HG03342 (cell line): ENCODE data around the gene CTDSPL.

Experiments used
- ATAC-seq: cut with Tn5 transposase; IDR thresholded peaks from one replicate; pipeline ENCODE4 v1.9.1; 2021; ENCODE audit warnings: mild to moderate bottlenecking, moderate library complexity; ENCODE audit not compliant: unreplicated experiment

The CTDSPL gene

DNA sequence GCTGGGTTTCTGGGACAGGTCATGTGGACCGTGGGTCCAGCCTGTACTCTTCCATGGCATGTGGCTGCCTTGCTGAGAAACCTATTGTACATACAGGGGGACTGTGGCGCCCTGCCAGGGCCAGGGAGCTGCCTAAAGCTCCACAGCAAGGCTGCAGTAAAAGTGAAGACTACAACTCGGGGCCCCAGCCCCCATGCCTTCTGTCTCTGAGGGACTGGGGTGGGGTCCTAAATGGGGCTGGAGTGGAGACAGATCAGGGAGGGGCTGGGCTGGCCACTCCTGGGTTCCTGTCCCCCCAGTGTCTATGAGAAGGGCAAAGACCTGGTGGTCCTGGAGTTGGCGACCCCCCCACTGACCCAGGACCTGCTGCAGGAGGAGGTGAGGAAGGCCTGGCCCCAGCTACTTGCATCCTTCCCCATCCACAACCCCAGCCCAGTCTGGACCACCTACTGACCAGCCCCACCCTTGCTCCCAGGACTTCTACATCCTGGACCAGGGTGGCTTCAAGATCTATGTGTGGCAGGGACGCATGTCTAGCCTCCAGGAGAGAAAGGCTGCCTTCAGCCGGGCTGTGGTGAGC is 136.2 kb downstream of the CTDSPL start:
- no peak for ATAC-seq

DNA sequence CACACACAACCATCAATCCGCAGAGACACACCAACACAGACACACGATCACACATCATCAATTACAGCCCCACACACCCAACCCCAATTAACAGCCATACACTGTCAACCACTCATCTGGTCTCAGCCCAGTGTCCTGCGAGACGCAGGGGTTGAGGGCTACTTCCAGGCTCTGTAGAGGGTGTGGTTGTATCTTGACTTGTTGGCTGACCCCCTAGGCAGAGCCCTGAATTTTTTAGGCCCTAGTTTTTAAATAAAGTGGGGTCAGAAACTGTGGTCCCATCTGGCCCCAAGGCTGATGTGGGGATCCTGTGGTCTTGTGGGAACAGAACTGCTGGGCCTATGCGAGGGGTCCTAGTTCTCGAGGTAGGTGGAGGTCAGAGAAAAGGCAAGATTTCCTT is 138.2 kb downstream of the CTDSPL start:
- no peak for ATAC-seq

DNA sequence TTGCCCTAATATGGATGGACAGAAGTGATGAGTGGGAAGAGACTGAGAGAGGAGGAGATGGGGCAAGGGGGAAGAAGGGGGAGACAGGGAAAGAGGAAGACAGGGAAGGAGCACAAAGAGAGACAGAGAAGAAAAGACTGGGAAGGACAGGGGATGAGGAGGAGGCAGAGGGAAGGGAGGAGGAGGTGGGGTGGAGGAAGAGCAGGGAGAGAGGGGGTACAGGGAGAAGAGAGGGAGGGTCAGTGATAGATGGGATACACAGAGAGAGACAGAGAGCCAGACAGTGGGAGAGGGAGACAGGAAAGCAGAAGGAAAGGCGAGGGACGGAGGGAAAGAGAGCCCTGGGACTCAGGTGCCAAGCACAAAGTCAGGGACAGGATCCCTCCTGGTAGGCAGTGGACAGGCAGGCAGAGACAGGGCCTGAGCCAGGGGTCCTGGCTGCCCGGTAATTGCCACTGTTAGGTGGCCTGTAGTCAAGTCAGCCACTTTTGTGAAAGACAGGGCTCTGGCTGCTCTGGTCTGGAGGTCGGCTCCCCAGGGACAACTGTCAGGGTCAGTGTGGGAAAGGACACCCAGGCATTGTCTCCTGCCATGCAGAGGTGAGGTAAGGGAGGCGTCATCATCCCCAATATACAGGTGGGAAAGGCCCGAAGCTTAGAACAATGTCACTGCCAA is 138.7 kb downstream of the CTDSPL start:
- ATAC-seq: no peak

DNA sequence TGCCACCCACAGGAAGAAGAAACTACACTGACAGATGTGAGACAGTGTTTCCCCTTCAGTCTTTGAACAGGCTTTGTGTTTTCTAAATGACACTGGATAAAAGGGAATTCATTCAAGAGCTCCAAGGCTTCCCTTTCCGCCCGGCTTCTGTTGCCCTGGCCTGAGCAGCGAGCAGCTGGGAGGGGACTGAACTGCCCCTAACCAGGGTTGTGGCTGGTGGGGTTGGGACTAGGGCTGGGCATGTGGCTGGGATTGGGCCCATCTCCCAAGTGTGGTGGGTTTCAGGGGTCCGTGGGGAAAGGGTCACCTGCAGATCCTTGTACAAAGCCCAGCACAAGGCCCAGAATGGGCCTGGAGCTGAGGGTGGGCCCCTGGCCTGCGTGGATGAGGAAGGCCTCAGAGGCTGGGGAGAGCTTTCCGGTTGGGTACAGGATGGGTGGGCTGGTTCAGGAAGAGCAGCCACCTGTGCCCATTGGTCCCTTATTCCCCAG is 139.3 kb downstream of the CTDSPL start:
- no peak for ATAC-seq

DNA sequence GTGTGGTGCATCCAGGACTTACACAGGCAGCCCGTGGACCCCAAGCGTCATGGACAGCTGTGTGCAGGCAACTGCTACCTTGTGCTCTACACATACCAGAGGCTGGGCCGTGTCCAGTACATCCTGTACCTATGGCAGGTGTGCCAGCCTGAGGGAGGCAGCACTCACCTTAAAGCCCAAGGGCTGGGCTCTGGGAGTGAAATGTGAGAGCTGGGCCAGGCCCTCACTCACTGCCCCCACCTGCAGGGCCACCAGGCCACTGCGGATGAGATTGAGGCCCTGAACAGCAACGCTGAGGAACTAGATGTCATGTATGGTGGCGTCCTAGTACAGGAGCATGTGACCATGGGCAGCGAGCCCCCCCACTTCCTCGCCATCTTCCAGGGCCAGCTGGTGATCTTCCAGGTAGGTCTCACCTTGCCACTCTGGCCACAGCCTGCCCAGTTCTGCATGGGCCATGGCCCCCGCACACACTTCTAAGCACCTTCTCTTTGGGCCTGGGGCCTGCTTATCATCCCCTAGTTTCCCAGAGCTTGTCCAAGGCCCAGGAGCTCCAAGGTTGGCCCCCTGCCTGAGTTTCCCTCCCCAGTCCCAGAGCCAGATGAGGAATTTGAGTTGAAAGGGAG is 139.9 kb downstream of the CTDSPL start:
- no peak for ATAC-seq

DNA sequence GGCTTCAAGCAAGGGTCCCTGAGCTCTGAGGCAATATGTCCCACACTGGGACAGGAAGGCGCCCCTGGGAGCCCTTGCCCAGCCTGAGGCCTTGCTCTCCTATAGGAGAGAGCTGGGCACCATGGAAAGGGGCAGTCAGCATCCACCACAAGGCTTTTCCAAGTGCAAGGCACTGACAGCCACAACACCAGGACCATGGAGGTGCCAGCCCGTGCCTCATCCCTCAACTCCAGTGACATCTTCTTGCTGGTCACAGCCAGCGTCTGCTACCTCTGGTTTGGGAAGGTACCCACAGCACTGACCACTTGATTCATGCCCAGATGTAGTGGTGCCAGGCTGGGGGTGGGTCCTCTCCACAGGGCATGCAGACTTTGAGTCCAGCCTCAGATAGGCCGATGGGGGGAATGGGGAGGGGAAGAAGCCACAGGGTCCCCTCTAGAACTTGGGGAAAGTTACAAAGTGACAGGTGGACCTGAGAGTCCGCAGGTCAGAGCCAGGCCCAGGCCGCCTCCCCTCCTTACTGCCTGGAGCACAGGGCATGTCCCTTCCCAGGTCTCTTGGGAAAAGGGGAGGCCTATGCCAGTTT is 140.7 kb downstream of the CTDSPL start:
- ATAC-seq: no peak

DNA sequence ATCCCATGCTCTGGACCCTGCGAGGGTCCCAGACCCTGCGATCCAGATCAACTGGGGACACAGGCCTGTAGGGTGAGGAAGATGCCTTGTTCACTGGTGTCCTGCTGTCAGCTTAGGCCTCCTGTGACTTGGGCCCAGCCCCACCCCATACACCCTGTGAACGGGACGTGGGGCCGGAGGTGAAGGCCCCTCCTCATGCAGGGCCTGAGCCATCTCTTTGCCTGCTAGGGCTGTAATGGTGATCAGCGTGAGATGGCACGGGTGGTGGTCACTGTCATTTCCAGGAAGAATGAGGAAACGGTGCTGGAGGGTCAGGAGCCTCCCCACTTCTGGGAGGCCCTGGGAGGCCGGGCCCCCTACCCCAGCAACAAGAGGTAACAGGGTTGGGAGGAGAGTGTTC is 141.3 kb downstream of the CTDSPL start:
- ATAC-seq: no peak

DNA sequence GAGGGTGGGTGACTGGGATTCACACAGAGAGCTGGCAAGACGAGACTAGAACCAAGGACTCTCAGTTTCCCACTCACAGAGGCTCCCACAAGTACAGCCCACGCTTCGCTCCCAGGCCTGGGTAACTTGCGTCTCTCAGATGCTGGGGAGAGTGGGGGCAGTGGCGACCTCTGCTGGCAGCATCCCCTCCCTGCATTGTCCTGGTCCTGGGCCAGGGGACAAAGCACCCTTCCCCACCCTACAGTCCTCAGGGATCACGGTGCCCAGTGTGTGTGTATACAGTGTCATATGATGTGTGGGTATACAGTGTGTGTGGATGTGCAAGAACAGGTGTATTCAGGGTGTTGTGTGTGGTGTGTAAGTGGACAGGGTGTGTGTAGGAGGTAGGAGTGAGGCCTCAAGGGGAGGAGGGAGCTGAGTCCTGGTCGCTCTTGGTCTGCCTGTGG is 141.7 kb downstream of the CTDSPL start:
- ATAC-seq: no peak

DNA sequence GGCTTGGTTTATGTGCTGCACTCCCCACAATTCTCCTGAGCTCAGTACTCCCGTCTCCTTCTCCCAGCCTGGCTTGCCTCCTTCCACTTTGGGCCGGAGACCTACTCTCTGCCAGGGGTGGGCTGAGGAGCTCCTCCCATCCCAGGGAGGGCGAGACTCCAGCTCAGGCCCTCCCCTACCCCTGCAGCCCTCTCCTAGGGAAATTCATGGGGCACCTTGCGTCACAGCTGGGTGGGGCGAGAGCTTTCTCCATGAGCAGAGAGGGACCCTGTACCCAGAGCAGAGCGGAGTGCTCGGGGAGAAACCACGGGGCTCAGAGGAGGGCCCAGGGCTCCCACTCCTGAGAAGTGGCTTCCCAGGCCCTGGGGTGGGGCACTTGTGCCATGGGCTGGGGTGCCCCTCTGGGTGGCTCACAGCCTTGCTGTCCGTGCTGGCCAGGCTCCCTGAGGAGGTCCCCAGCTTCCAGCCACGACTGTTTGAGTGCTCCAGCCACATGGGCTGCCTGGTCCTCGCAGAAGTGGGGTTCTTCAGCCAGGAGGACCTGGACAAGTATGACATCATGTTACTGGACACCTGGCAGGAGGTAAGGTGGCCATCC is 142.2 kb downstream of the CTDSPL start:
- ATAC-seq: no peak

DNA sequence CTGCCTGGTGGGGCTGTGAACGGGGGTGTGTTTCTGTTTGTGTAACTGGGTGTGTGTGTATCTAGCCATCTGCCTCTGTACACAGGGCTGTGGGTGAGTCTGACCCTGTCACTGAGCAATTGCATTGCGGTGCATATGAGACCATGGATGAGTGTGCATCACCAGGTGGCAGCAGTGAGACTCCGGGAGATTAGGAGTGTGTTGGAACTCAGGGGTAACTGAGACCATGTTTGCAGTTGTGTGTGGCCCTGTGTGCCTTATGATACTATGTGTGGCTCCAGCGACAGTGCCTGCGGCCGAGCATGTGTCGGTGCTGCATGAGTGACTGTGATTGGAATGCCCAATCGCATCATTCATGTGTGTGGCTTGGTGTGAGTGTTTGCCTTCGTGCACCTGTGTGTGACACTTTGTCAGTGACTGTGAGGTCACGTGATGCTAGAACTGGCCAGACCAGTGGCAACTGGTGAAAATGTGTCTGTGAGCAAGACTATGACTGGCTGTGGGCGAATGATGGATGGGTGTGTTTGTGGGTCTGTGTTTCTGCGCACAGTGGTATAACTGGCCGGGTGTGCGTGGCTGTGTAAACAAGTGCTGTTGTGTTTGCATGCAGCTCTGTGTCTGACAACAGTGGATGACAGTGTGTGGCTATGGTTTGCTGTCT is 142.9 kb downstream of the CTDSPL start:
- peak; percentile 55 for ATAC-seq

DNA sequence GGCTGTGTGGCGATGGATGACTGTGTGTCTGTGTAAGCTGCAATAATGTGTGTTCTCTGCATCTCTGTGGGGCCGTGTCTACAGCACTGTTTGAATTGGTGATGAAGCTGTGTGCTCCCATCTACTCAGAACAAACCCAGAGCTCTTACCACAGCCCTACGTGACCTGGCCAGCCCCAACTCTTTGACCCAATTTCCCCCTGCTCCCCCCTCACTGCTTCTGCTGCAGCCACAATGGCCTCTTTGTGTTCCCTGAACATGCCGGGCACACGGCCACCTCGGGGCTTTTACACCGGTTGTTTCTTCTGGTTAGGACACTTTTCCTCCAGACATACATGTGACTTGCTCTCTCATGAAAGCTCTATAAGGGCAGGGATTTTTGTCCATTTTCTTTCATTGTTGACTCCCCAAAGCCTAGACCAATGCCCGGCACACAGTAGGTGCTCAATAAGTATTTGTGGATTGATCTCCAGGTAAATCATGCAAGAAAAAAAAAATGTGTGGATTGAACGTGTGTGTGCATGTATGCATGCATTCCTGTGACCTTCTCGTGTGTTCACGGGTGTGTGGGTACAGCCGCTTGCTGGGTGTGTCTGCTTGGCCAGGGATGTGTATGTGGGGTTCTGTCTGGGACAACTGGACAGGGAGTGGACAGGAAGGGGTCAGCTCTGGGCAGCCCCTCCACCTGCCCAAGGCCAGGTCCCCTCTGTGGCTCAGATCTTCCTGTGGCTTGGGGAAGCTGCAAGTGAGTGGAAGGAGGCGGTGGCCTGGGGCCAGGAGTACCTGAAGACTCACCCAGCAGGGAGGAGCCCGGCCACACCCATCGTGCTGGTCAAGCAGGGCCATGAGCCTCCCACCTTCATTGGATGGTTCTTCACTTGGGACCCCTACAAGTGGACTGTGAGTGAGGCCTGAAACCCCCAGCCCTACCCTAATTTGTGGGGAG is 143.7 kb downstream of the CTDSPL start:
- ATAC-seq: no peak

DNA sequence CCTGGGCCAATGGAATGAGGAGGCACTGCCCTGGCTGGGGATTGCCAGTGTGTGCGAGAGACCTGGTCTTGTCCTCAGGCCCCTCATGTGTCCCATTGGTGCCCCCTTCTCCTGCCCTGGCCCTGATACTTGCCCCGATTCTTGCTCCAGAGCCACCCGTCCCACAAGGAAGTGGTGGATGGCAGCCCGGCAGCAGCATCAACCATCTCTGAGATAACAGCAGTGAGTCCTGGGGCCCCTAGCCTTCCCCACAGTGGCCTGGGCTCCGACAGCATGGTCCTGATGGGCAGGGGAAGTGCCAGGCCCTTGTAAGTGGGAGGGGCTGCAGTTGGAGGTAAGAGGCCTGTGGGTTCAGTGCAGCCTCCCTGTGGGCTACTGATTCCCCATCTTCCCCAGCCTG is 144.4 kb downstream of the CTDSPL start:
- ATAC-seq: no peak

DNA sequence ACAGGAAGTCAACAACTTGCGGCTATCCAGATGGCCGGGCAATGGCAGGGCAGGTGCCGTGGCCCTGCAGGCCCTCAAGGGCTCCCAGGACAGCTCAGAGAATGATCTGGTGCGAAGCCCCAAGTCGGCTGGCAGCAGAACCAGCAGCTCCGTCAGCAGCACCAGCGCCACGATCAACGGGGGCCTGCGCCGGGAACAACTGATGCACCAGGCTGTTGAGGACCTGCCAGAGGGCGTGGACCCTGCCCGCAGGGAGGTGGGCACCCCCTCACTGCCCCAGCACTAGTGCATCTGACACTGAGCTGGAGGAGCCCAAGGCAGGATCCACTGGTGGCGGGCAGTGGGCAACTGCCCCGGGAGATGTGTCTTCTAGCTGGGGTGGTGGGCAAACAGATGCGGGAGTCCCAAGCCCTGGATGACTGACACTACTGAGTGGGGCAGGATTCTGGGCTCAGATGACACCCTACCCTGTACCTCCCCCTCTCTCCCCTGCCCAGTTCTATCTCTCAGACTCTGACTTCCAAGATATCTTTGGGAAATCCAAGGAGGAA is 144.8 kb downstream of the CTDSPL start:
- no peak for ATAC-seq

DNA sequence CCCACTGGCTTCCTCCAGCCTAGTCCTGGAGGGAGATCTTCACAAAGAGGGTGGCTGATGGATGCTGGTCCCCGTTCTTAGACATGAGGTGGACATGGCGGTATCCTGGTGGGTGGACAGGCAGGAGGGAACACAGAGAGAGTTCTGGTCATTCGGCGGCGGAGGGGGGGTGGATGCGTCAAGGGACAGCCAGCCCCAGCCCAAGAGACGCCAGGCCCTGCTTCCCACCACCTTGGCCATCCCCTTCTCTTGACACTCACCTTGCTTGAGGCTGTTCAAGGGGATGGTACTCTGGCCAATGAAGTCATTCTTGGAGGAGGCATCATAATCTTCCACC is 146.0 kb downstream of the CTDSPL start:
- no peak for ATAC-seq

DNA sequence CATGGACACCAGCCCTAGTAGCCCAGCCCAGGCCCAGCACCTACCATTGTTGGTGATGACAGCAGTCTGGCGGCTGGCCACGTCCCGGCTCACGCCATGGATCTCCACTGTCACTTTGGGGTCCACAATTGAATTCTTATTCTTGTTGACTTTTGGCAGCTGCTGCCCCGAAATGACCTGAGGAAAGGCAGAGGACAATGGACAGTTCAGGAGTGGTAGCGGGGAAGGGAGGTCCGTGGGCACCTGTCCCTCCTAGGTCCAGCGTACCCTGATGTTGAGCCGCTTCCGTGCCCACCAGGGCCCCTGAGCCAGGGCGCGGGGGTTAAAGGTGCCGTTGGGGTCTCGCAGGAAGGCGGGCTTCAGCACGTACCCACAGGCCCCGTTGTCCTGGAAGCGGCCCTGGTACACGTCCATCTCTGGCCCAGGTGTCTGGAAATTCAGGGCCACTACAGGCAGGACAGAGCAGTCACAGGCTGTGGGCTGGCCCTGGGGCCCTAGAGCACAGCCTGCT is 146.6 kb downstream of the CTDSPL start:
- ATAC-seq: no peak

DNA sequence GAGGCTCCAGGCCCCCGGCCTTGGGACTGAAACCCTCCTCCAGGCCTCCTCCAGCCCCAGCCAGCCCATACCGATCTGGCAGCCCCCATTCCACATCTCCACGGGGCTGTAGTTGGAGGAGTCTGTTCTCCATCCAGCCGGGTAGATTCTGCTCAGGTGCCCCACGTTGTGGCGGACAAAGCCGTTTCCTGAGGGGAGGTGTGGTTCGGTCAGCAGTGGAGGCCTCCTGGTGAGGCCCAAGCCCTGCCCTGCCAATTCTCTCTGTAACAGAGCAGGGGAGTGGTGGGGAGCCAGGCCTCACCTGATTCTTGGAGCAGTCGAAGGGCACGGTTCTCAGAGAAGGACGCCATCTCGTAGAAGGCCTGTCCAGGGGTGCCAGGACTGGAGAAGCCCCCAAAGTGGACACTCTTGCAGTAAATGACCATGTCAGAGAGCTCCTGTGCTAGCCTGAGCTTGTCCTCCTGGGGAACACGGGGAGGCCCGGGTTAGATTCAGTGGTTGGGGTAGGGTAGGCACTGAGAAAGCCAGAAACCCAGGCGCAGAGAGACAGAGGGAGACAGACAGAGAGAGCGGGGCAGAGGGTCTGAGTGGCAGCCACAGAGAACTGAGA is 147.4 kb downstream of the CTDSPL start:
- ATAC-seq: no peak

DNA sequence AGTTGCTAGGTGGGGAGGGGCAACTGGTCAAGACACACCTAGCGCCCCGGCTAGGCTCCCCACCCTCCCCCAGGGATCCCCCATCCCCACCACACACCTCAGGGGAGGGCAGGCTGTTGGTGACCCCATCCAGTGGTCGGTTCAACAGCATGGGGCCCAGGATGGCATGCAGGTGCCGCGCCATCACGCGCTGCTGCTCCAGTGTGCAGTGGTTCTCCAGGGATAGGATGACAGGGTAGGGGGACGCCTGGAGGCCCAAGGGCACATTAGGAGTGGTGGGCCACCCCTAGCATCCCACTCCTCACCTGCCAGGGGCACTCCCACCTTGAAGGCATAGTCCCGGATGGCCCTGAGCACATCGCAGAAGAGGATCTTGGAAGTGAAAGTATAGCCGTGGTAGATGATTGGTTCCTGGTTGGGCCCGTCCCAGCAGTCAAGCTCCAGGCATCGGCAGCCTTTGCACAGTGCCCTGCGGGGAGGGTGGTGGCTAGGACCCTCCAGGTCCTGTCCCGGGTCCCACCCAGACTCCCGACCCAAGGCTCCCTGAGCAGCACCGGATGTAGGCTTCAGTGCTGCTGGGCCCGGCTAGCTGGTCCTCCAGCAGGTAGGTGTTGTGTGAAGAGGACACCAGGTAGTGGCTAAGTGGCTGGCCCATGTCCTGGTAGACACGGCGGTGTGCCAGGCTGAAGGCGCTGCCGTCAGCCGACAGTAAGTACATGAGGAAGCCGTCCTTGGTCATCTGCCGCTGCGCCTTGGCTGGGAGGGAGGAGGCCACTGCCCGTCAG is 148.3 kb downstream of the CTDSPL start:
- no peak for ATAC-seq

DNA sequence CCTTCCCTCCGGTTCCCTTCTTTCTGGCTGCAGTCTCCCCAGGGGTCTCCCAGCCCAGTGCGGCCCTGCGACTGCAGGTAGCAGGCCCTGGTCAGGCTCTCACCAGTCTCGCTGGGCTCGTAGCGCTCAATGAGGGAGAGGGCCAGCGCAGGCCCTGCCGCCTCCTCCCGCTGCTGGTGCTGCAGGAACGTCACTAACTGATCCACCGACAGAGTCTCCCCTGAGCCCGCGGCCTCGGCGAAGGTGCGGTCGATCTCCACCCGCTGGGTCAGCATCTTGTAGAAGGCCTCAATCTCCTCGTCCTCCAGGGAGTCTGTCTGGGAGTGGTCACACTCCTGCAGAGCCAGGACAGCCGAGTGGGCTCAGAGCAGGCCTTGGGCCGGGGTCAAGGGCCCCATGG is 149.4 kb downstream of the CTDSPL start:
- no peak for ATAC-seq
